DND-41 (cell line): ENCODE measurements around the gene TCF23.
"Not testable (repeated sequence)": the region's sequence is repeated elsewhere in the genome, so short reads cannot be mapped to it uniquely, and the experiment has no call there.

Source experiments
- ATAC-seq: fragments of 200-7000 bp; cut with Tn5 transposase; 3 replicates; pipeline ENCODE4 v1.9.1; 2021; ENCODE audit warnings: low read depth; ENCODE audit not compliant: insufficient read depth
- DNase-seq: peaks from one replicate; pipeline ENCODE4 v3.0.0-alpha.2; 2020
- H2AFZ ChIP-seq: 2 replicates; pipeline ENCODE4 v1.6.0; 2012; ENCODE audit warnings: low read depth, low read length
- H3K27ac ChIP-seq: 2 replicates; pipeline ENCODE4 v1.5.1; 2012; ENCODE audit warnings: low read length, inconsistent platforms
- H3K27me3 ChIP-seq: fragments of 200-600 bp; sonication (generic); 2 replicates; pipeline ENCODE4 v1.6.0; 2012; ENCODE audit warnings: low read length, mild to moderate bottlenecking, inconsistent platforms; ENCODE audit not compliant: insufficient read depth, poor library complexity
- H3K36me3 ChIP-seq: 2 replicates; pipeline ENCODE4 v1.5.1; 2012; ENCODE audit warnings: low read length, inconsistent platforms; ENCODE audit not compliant: insufficient read depth
- H3K4me1 ChIP-seq: 2 replicates; pipeline ENCODE4 v1.5.1; 2012; ENCODE audit warnings: mild to moderate bottlenecking, low read length; ENCODE audit not compliant: insufficient read depth
- H3K4me2 ChIP-seq: 2 replicates; pipeline ENCODE4 v1.6.0; 2012; ENCODE audit warnings: mild to moderate bottlenecking, moderate library complexity, low read length, inconsistent platforms; ENCODE audit not compliant: insufficient read depth
- H3K4me3 ChIP-seq, 2 experiments: fragments of 200-600 bp in 1 of 2; shearing (Covaris generic) in 1 of 2; 2 replicates each; pipeline ENCODE4 v1.5.1; 2012 to 2016; ENCODE audit warnings: inconsistent platforms in 2 of 2, low read length in 2 of 2, mild to moderate bottlenecking in 2 of 2, low read depth in 1 of 2, moderate library complexity in 1 of 2
- H3K79me2 ChIP-seq: 2 replicates; pipeline ENCODE4 v1.6.0; 2012; ENCODE audit warnings: low read length, inconsistent platforms; ENCODE audit not compliant: insufficient read depth
- H3K9ac ChIP-seq: 2 replicates; pipeline ENCODE4 v1.6.0; 2012; ENCODE audit warnings: low read depth, mild to moderate bottlenecking, inconsistent platforms, low read length, moderate library complexity
- H3K9me3 ChIP-seq: 2 replicates; pipeline ENCODE4 v1.5.1; 2012; ENCODE audit warnings: low read length, moderate library complexity, mild to moderate bottlenecking, inconsistent platforms; ENCODE audit not compliant: insufficient read depth, severe bottlenecking
- H4K20me1 ChIP-seq: 2 replicates; pipeline ENCODE4 v1.6.0; 2012; ENCODE audit warnings: low read length; ENCODE audit not compliant: insufficient read depth
- EZH2 ChIP-seq: IDR thresholded peaks from 3 replicates; pipeline ENCODE4 v1.6.1; 2012; ENCODE audit warnings: borderline replicate concordance, low read depth, mild to moderate bottlenecking, moderate library complexity, low read length, inconsistent platforms; ENCODE audit not compliant: severe bottlenecking
- TF ChIP-seq, protein P1 (sequence below): IDR thresholded peaks from 2 replicates; pipeline ENCODE4 v1.5.1; 2012; ENCODE audit warnings: borderline replicate concordance, low read length, moderate library complexity, mild to moderate bottlenecking; ENCODE audit not compliant: poor library complexity, severe bottlenecking; ENCODE audit errors: extremely low read depth

TCF23 gene

DNA sequence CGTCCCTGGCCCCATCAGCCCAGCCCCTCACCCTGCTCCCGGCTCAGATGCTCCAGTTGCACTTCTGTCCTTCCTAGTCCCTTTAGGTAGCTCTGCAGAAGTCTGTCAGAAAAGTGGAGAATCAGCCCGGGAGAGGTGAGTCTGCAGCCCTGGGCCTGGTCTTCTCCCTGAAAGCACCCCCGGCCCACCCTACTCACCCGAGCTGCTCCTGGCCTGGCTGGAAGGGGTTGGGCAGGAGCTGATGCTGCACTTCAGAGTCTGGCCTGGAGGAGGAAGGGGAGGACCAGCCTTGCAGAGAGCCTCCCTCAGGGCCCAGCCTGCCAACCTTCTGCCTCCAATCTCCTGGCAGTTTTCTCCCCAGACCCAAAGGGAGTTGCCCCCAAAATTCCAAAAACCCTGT is 46.5 kb upstream of the TCF23 start:
- H3K27ac ChIP-seq, result no peak overlapping the region
- ATAC-seq, result no peak
- H3K4me2 ChIP-seq, result no peak overlapping the region
- H3K27me3 ChIP-seq, result no peaks in the 10 kb centered on the region
- H4K20me1 ChIP-seq, result 0 out of 2 replicates have a peak, but pooled peaks cover 3% of the 10 kb centered on the region
- H3K79me2 ChIP-seq, result no peaks in the 10 kb centered on the region
- H3K9me3 ChIP-seq, result no peaks in the 10 kb centered on the region
- no peak overlapping the region for H3K9ac ChIP-seq
- no peak for DNase-seq
- TF ChIP-seq, protein P1, sequence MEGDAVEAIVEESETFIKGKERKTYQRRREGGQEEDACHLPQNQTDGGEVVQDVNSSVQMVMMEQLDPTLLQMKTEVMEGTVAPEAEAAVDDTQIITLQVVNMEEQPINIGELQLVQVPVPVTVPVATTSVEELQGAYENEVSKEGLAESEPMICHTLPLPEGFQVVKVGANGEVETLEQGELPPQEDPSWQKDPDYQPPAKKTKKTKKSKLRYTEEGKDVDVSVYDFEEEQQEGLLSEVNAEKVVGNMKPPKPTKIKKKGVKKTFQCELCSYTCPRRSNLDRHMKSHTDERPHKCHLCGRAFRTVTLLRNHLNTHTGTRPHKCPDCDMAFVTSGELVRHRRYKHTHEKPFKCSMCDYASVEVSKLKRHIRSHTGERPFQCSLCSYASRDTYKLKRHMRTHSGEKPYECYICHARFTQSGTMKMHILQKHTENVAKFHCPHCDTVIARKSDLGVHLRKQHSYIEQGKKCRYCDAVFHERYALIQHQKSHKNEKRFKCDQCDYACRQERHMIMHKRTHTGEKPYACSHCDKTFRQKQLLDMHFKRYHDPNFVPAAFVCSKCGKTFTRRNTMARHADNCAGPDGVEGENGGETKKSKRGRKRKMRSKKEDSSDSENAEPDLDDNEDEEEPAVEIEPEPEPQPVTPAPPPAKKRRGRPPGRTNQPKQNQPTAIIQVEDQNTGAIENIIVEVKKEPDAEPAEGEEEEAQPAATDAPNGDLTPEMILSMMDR, result no peak
- TF ChIP-seq EZH2, result no peak
- no peak overlapping the region for H3K4me3 ChIP-seq
- 0 out of 2 replicates have a peak, but pooled peaks cover 4% of the 10 kb centered on the region for H3K36me3 ChIP-seq
- no peaks in the 10 kb centered on the region for H3K4me1 ChIP-seq
- no peak overlapping the region for H2AFZ ChIP-seq

DNA sequence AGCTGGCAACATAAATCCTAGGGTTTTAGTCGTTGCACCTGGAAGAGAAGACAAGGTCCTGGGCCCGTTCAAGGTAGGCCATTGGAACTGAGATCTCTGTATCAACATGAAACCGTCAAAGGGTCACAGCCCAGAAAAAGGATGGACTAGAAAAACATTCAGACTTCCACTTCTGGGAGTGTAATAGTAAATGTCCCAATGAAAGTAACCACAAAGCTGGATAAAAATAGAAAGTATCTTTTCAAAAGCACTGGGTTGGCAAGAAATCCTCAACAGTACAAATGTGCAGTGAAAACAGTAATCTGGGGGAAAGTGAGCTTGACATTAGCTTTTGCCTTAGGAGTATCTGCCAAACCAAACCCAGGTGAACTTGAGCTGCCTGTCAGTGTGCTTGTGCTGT is 42.8 kb upstream of the TCF23 start:
- no peak for DNase-seq
- Histone ChIP-seq H3K27me3 (no peaks in the 10 kb centered on the region), H3K4me1 (peaks cover 12% of the 10 kb centered on the region), H4K20me1 (no peaks in the 10 kb centered on the region), H3K9me3 (no peaks in the 10 kb centered on the region), H3K4me3 (no peak overlapping the region), H3K36me3 (no peaks in the 10 kb centered on the region), H3K4me2 (no peak overlapping the region), H3K9ac (no peak overlapping the region), H3K79me2 (no peaks in the 10 kb centered on the region), H3K27ac (no peak overlapping the region), H2AFZ (no peak overlapping the region)
- no peak for ATAC-seq
- TF ChIP-seq EZH2, result no peak
- TF ChIP-seq, protein P1, result no peak

DNA sequence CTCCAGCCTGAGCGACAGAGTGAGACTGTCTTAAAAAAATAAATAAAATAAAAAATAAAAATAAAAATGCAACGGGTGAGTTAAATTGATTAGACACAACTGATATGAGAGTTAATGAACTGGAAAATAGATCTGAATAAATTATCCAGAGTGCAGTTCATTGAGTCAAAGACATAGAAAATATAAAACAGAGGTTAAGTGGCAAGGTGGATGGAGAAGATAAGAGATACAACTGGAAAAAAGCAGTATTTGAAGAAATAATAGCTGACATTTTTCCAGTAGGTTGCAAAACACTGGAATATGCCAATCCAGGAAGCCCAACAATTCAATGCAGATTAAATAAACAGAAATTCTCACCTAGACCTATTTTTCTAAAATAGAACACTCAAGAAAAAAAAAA is 40.6 kb upstream of the TCF23 start:
- no peak overlapping the region for H2AFZ ChIP-seq
- DNase-seq, result no peak
- no peak overlapping the region for H3K9ac ChIP-seq
- no peak overlapping the region for H3K27ac ChIP-seq
- no peak overlapping the region for H3K4me2 ChIP-seq
- H4K20me1 ChIP-seq, result no peaks in the 10 kb centered on the region
- peaks cover 20% of the 10 kb centered on the region for H3K4me1 ChIP-seq
- H3K27me3 ChIP-seq, result no peaks in the 10 kb centered on the region
- no peak overlapping the region for H3K4me3 ChIP-seq
- H3K79me2 ChIP-seq, result no peaks in the 10 kb centered on the region
- no peak for TF ChIP-seq EZH2
- TF ChIP-seq, protein P1, result no peak
- no peaks in the 10 kb centered on the region for H3K9me3 ChIP-seq
- H3K36me3 ChIP-seq, result no peaks in the 10 kb centered on the region
- no peak for ATAC-seq

DNA sequence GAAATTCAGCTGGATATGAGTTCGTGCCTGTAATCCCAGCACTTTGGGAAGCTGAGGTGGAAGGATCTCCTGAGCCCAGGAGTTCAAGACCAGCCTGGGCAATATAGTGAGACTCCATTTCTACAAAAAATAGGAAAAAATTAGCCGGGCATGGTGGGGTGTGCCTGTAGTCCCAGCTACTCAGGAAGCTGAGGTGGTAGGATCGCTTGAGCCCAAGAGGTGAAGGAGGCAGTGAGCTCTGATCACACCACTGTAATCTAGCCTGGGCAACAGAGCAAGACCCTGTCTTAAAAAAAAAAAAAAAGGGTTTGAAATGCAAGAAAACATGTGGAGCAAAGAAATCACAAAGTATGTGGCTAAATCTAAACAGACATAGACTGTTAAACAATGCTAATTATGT is 39.7 kb upstream of the TCF23 start:
- Histone ChIP-seq H2AFZ (no peak overlapping the region), H3K4me2 (no peak overlapping the region), H3K4me1 (peaks cover 20% of the 10 kb centered on the region), H3K9ac (no peak overlapping the region), H3K36me3 (no peaks in the 10 kb centered on the region), H3K9me3 (no peaks in the 10 kb centered on the region), H4K20me1 (no peaks in the 10 kb centered on the region), H3K79me2 (no peaks in the 10 kb centered on the region), H3K4me3 (no peak overlapping the region), H3K27ac (no peak overlapping the region), H3K27me3 (no peaks in the 10 kb centered on the region)
- DNase-seq (no peak), ATAC-seq (no peak)
- TF ChIP-seq EZH2, result no peak
- TF ChIP-seq, protein P1, result no peak

DNA sequence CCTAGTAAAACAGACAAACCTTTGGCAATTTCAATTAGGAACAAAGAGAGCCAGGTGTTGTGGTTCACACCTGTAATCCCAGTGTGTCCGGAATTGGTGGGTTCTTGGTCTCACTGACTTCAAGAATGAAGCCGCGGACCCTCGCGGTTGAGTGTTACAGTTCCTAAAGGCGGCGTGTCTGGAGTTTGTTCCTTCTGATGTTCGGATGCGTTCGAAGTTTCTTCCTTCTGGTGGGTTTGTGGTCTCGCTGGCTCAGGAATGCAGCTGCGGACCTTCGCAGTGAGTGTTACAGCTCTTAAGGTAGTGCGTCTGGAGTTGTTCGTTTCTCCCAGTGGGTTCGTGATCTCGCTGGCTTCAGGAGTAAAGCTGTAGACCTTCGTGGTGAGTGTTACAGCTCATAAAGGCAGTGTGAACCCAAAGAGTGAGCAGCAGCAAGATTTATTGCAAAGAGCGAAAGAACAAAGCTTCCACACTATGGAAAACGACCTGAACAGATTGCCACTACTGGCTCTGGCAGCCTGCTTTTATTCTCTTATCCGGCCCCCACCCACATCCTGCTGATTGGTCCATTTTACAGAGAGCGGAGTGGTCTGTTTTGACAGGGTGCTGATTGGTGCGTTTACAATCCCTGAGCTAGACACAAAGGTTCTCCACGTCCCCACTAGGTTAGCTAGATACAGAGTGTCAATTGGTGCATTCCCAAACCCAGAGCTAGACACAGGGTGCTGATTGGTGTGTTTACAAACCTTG is 38.0 kb upstream of the TCF23 start:
- H3K9ac ChIP-seq, result peak overlapping the region; percentile 39
- H3K4me1 ChIP-seq, result peaks cover 20% of the 10 kb centered on the region
- peak overlapping the region in 1 of 2 experiments; percentile 54; a peak in 2 of 4 replicates for H3K4me3 ChIP-seq
- peak overlapping the region; percentile 64 for H3K27ac ChIP-seq
- peak overlapping the region; percentile 69 for H3K4me2 ChIP-seq
- peak overlapping the region; percentile 75 for H2AFZ ChIP-seq
- H3K9me3 ChIP-seq, H3K27me3 ChIP-seq, H4K20me1 ChIP-seq, H3K79me2 ChIP-seq, H3K36me3 ChIP-seq: not testable (repeated sequence)
- peak; percentile 75 for ATAC-seq
- DNase-seq, result peak; percentile 72
